Activated naive CD4-positive, alpha-beta T cell treated with anti-CD3 and anti-CD28 coated beads for 36 hours (primary cell): ENCODE data around the gene LSM4. TPM values are rescaled to one million over a fixed set of nuclear protein-coding genes. Genes with fewer than 3 reads are reported as not detected.
A peak's percentile ranks its signal among the peaks of the same experiment; 100 is the strongest.

Source experiments
- CTCF ChIA-PET: fragments of 350-600 bp; sonication (Branson Sonifier 250); formaldehyde crosslinking; loops from one replicate; lab custom pipeline; 2021; ENCODE audit warnings: antibody characterized with exemption; lab: Charles Lee
- DNase-seq: peaks from one replicate; pipeline ENCODE4 v3.0.0-alpha.2; 2020
- H3K27ac Mint-ChIP-seq: one replicate; pipeline ENCODE4 v1.8.0; 2021; ENCODE audit warnings: mild to moderate bottlenecking, mixed read lengths
- H3K27me3 Mint-ChIP-seq: one replicate; pipeline ENCODE4 v1.8.0; 2021; ENCODE audit warnings: low read depth, mixed read lengths
- H3K36me3 Mint-ChIP-seq: one replicate; pipeline ENCODE4 v1.8.0; 2021; ENCODE audit warnings: low read depth, mixed read lengths
- H3K4me1 Mint-ChIP-seq: one replicate; pipeline ENCODE4 v1.8.0; 2021; ENCODE audit warnings: low read depth, mixed read lengths
- H3K4me3 Mint-ChIP-seq: one replicate; pipeline ENCODE4 v1.8.0; 2021; ENCODE audit warnings: mild to moderate bottlenecking, moderate library complexity, mixed read lengths
- H3K9me3 Mint-ChIP-seq: one replicate; pipeline ENCODE4 v1.8.0; 2021; ENCODE audit warnings: mixed read lengths
- intact Hi-C: fragments of 100-400 bp; cut with micrococcal nuclease; formaldehyde crosslinking; loops from one replicate; pipeline ENCODE4 v1.15.1; 2023
- total RNA-seq, 2 experiments: library from RNA; stranded (reverse); gene quantifications; one replicate each; pipeline ENCODE4 v1.2.3, GENCODE V29; 2021

Gene LSM4
- total RNA-seq, 2 experiments from 2014 or later: 439 to 451 TPM

- H3K9me3 Mint-ChIP-seq: no peaks in the 10 kb centered on the region
- intact Hi-C loops: loop anchor here (1.0 to 10.0 kb wide), 6 partner anchors 7 to 545 kb away; partner anchors contain the start of genes SSBP4 and UPF1
- H3K27ac Mint-ChIP-seq: peak overlapping the region; percentile 85
- H3K27me3 Mint-ChIP-seq: no peaks in the 10 kb centered on the region
- no peak for DNase-seq
- CTCF ChIA-PET: interaction anchor here (0.6 to 5.9 kb wide), 6 partner anchors 9 to 50 kb away, joined by 3 to 82 read pairs (median 4); partner anchors contain the start of gene JUND
- H3K4me1 Mint-ChIP-seq: peaks cover 65% of the 10 kb centered on the region
- H3K36me3 Mint-ChIP-seq: peaks cover 1% of the 10 kb centered on the region
- H3K4me3 Mint-ChIP-seq: peak overlapping the region; percentile 18
These were observed 33.2 kb downstream of the LSM4 start for GRCh38 chr19:18289471-18290301.

DNA sequence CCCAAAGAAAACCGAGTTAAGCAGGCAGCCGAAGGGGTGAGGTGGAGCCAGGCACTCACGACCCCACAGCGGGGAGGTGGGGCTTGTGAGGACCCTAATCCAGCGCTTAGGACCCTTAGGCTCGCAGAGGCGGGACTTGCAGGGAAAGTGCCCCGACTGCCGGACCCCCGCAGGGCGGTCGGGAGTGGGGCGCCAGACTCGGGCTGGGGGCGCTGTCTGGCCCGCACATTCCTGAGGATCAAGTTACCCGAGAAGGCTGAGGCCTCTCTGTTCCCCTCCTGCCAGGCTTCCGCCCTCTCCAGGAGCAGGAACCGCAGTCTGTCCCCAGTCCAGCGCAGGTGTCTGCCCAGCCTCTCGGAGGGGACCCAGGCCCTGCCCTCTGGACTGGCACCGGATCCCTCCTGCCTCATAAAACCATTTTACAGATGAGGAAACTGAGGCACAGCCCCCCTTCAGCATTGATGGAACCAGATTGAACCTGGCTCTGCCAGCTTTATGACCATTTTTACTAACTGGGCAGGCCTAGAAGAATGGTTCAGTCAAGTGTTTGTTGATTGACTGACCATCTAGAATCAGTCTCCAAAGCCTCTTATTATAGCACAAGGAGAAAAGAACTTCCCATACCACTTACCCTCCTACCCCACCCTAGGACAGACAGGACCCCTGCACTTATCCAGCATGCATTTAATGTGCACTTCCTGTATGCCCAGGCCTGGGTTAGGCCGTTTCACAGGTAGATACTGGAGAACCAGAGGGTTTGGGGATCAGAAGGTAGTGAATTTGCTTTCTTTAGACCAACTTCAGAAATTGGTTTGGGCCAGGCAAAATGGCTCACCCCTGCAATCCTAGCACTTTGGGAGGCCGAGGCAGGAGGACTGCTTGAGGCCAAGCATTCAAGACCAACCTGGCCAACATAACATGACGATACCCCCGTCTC, 34.8 kb downstream of the LSM4 start:
- Mint-ChIP-seq H3K36me3 (peaks cover 1% of the 10 kb centered on the region), H3K27ac (no peak overlapping the region), H3K4me3 (no peak overlapping the region), H3K27me3 (no peaks in the 10 kb centered on the region), H3K4me1 (peaks cover 56% of the 10 kb centered on the region), H3K9me3 (no peaks in the 10 kb centered on the region)
- intact Hi-C loops: loop anchor here (10.0 kb wide), 1 partner anchor 547 kb away; the partner anchor contains the start of gene UPF1
- DNase-seq: no peak
- CTCF ChIA-PET: interaction anchor here (5.9 kb wide), 1 partner anchor 8 kb away, joined by 82 read pairs; the partner anchor contains the start of gene JUND

DNA sequence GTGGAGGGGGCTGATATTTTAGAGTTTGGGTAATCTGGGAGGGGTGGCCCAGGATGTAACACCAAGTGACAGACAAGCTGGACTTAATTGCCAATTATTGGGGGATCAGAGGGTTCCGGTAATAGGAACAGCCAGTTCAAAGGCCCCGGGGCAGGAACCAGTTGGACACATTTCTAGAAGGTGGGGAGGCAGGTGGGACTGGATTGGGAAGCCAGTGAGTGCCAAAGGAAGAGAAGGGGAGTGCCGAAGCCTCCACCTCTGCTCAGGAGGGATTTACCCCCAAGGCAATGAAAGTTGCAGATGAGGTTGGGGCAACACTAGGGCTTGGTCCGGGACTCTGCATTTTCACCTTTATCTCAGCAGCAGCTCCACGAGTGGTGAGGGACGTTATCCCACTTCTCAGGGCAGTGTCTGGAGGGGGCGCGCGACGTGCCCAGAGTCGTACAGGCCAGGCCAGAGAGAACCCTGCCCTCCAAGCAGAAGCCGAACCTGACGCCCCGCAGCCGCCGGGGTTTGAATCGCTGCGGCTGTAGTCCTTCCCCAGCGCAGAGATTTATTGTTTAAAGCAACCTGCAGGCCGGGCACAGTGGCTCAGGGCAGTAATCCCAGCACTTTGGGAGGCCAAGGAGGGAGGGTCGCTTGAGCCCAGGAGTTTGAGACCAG, 35.8 kb downstream of the LSM4 start:
- H3K4me1 Mint-ChIP-seq: peaks cover 59% of the 10 kb centered on the region
- no peak overlapping the region for H3K4me3 Mint-ChIP-seq
- intact Hi-C loops: loop anchor here (10.0 kb wide), 1 partner anchor 548 kb away; the partner anchor contains the start of gene UPF1
- peaks cover 1% of the 10 kb centered on the region for H3K36me3 Mint-ChIP-seq
- CTCF ChIA-PET: no interaction called here
- no peak for DNase-seq
- no peaks in the 10 kb centered on the region for H3K9me3 Mint-ChIP-seq
- no peaks in the 10 kb centered on the region for H3K27me3 Mint-ChIP-seq
- H3K27ac Mint-ChIP-seq: peak overlapping the region; percentile 81

- peak overlapping the region; percentile 96 for H3K27ac Mint-ChIP-seq
- H3K36me3 Mint-ChIP-seq: peaks cover 4% of the 10 kb centered on the region
- H3K27me3 Mint-ChIP-seq: no peaks in the 10 kb centered on the region
- peak; percentile 56 for DNase-seq
- intact Hi-C loops: loop anchor here (10.0 kb wide), 1 partner anchor 550 kb away; the partner anchor contains the start of gene UPF1
- H3K4me1 Mint-ChIP-seq: peaks cover 42% of the 10 kb centered on the region
- CTCF ChIA-PET: interaction anchor here (1.0 kb wide), 1 partner anchor 20 kb away, joined by 11 read pairs; no protein-coding TSS in a partner anchor
- peak overlapping the region; percentile 43 for H3K4me3 Mint-ChIP-seq
- H3K9me3 Mint-ChIP-seq: no peaks in the 10 kb centered on the region
These were observed 38.0 kb downstream of the LSM4 start for GRCh38 chr19:18284712-18285360.

DNA sequence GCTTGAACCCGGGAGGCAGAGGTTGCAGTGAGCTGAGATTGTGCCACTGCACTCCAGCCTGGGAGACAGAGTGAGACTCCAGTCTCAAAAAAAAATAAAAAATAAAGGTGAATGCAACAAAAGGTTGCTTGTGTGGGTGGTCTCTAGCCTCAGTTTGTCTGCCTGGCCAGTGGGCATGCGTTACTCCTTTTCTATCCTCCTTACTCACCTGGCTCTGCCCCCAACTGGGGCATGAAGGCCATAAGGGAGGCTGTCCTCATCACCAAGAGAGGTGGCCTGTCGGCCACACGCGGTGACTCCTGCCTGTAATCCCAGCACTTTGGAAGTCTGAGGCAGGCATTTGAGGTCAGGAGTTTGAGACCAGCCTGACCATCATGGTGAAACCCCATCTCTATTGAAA, 39.5 kb downstream of the LSM4 start:
- Mint-ChIP-seq H3K27ac (peak overlapping the region; percentile 53), H3K9me3 (no peaks in the 10 kb centered on the region), H3K27me3 (no peaks in the 10 kb centered on the region), H3K4me3 (no peak overlapping the region), H3K36me3 (peaks cover 15% of the 10 kb centered on the region), H3K4me1 (peaks cover 45% of the 10 kb centered on the region)
- intact Hi-C loops: loop anchor here (10.0 kb wide), 1 partner anchor 551 kb away; the partner anchor contains the start of gene UPF1
- DNase-seq: no peak
- CTCF ChIA-PET: interaction anchor here (7.0 kb wide), 1 partner anchor 44 kb away, joined by 240 read pairs; no protein-coding TSS in a partner anchor

DNA sequence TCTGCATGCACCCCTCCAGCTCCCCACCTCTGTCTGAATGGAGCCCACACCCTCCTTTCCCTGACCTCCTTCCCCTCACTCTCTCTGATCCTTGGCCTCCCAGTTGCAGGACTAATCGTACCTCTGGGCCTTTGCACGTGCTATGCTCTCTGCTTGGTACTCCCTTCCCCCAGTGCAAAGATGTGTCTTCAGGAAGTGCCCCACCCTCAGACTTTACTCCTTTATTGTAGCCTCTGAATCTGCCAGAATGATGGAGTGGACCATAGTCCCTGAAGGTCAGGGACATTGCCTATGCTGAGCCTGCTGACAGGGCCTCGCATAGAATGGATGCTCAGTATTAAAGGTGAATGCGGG, 40.1 kb downstream of the LSM4 start:
- H3K9me3 Mint-ChIP-seq: no peaks in the 10 kb centered on the region
- CTCF ChIA-PET: interaction anchor here (5.1 to 7.0 kb wide), 2 partner anchors 9 to 45 kb away, joined by 82 to 240 read pairs; no protein-coding TSS in a partner anchor
- H3K27ac Mint-ChIP-seq: peak overlapping the region; percentile 93
- no peaks in the 10 kb centered on the region for H3K27me3 Mint-ChIP-seq
- peak; percentile 60 for DNase-seq
- H3K36me3 Mint-ChIP-seq: peaks cover 15% of the 10 kb centered on the region
- H3K4me1 Mint-ChIP-seq: peaks cover 47% of the 10 kb centered on the region
- intact Hi-C loops: loop anchor here (1.0 to 10.0 kb wide), 2 partner anchors 8 to 552 kb away; partner anchors contain the start of gene UPF1
- peak overlapping the region; percentile 87 for H3K4me3 Mint-ChIP-seq

DNA sequence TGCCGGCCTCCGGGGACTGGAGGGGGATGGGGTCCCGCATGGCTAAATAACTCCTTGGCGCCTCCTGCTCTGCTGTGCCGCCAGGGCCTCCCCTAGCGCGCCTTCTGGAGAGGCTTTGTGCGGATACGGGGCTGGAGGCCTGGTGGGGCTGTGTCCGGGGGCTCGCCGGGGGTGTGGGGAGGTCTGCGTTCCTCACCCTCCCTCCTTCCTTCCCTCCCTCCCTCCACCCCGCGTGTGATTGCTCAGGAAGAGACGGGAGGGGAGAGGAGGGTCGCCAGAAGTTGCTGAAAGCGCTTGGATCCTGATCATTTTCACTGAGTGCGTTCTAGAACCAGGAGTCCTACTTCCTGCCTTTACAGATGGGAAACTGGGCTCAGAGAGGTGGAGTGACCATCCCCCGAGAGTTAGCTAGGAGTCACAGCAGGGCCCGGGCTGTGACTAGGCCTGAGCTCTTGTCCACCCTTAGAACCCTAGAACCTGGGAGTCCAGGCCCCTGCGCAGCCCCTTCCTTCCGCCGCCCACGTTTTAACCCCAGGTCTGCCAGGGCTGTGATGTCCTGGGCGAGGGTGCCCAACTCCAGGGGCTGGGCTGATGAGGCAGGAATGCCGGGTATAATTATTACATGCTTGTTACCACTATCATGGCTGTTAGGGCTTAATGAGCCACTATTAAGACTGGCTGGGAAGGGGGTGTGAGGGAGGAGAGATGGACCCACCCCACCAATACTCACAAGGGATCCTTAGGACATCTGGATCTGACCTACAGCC, 40.7 kb downstream of the LSM4 start:
- CTCF ChIA-PET: interaction anchor here (0.8 to 7.0 kb wide), 7 partner anchors 9 to 169 kb away, joined by 3 to 240 read pairs (median 82); partner anchors contain the start of gene LSM4
- H3K27ac Mint-ChIP-seq: peak overlapping the region; percentile 93
- intact Hi-C loops: loop anchor here (1.0 to 10.0 kb wide), 2 partner anchors 8 to 553 kb away; partner anchors contain the start of gene UPF1
- peak; percentile 46 for DNase-seq
- peaks cover 18% of the 10 kb centered on the region for H3K36me3 Mint-ChIP-seq
- H3K4me3 Mint-ChIP-seq: peak overlapping the region; percentile 87
- H3K27me3 Mint-ChIP-seq: no peaks in the 10 kb centered on the region
- peaks cover 51% of the 10 kb centered on the region for H3K4me1 Mint-ChIP-seq
- no peaks in the 10 kb centered on the region for H3K9me3 Mint-ChIP-seq

DNA sequence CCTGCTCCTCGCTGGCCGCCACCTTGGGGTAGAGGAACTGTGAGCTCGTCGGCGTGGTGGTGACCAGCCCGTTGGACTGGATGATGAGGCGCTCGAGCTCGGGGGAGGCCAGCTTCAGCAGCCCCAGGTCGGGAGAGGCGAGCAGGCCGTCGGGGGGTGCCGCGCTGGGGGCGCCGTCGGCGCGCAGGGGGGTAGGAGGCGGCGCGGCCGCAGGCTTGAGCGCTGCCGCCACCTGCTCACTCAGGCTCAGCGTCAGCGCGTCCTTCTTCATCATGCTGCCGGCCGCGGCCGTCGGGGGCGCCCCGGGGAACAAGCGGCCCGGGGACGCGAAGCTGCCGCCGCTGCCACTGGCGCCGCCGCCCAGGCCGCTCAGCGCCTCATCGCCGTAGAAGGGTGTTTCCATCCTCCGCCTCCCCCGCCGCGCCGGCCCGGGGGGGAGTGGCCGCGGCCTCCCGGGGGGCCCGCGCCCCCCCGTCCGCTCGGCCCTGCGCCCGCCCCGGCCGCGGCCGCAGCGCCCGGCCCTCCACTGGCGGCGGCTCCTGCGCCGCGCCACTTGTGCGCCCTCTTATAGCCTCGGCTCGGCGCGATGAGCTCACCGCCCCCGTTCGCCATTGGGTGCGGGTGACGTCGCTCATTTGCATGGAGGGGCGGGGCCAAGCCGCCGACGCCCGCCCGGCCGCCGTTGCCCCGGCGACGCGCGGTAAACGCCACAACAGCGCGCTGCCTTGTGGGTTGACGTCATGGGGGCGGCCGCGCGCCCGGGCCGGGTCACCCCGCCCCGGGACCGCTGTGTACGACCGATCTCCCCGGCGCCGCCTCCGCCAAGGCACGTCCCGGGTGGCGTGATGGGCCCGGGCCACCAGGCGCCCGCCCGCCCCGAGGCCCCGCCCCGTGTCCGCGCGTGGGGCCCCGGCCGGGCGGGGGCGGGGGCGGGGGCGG, 41.5 kb downstream of the LSM4 start, which contains the start of gene JUND:
Gene JUND (minus strand): TSS at position 541 of the 939 bp plus-strand sequence. CDS start 138 bp downstream, at position 403.
- peak; percentile 96 for DNase-seq
- Mint-ChIP-seq H3K27me3 (no peaks in the 10 kb centered on the region), H3K4me1 (peaks cover 45% of the 10 kb centered on the region), H3K27ac (peak within 1 kb of the TSS; percentile 99), H3K4me3 (peak within 1 kb of the TSS; percentile 95), H3K36me3 (peaks cover 18% of the 10 kb centered on the region), H3K9me3 (no peaks in the 10 kb centered on the region)
- intact Hi-C loops: loop anchor here (1.0 to 10.0 kb wide), 7 partner anchors 9 to 553 kb away; partner anchors contain the start of genes ELL, KLHL26, KXD1 and UPF1
- CTCF ChIA-PET: interaction anchor here (0.8 to 7.0 kb wide), 8 partner anchors 10 to 168 kb away, joined by 3 to 240 read pairs (median 71); partner anchors contain the start of gene LSM4

DNA sequence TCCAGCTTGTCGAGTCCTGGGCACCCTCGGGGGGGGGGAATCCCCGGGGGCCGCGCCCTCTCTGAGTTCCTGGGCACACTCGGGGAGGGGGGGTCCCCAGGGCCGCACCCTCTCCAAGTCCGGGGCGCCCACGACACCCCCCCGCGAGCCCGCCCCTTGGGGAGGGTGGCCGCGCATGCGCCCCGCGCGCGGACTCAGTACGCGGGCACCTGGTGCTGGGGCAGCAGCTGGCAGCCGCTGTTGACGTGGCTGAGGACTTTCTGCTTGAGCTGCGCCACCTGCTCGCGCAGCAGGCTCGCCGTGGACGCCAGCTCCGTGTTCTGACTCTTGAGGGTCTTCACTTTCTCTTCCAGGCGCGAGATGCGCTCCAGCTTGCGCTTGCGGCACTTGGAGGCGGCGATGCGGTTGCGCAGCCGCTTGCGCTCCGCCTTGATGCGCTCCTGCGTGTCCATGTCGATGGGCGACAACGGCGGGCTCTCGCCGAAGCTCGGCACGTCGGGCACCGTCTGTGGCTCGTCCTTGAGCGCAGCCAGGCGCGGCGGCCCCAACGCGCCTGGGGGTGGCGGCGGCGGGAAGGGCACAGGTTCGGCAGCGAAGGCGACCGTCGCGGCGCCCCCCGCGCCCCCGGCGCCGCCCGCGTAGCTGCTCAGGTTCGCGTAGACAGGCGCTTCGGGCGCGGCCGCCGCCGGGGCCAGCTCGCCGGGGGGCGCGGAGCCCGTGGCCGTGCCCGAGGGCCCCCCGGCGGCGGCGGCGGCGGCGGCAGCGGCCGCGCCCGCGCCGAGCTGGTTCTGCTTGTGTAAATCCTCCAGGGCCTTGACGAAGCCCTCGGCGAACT, 42.4 kb downstream of the LSM4 start:
- no peaks in the 10 kb centered on the region for H3K9me3 Mint-ChIP-seq
- peak overlapping the region; percentile 95 for H3K4me3 Mint-ChIP-seq
- peak overlapping the region; percentile 99 for H3K27ac Mint-ChIP-seq
- intact Hi-C loops: loop anchor here (1.0 to 10.0 kb wide), 6 partner anchors 14 to 554 kb away; partner anchors contain the start of genes ELL, KLHL26, KXD1 and UPF1
- peaks cover 18% of the 10 kb centered on the region for H3K36me3 Mint-ChIP-seq
- H3K4me1 Mint-ChIP-seq: peaks cover 45% of the 10 kb centered on the region
- peak; percentile 81 for DNase-seq
- no peaks in the 10 kb centered on the region for H3K27me3 Mint-ChIP-seq
- CTCF ChIA-PET: interaction anchor here (0.6 to 7.0 kb wide), 23 partner anchors 9 to 326 kb away, joined by 3 to 240 read pairs (median 9); partner anchors contain the start of genes LSM4 and RAB3A
